ENCODE results near the gene CFAP46. TPM values are rescaled to one million over a fixed set of nuclear protein-coding genes. Genes with fewer than 3 reads are reported as not detected.
"Not testable (repeated sequence)": the region's sequence is repeated elsewhere in the genome, so short reads cannot be mapped to it uniquely, and the experiment has no call there.

Gene CFAP46
- total RNA-seq, 1 donor from 2014 or later, result not detected

- intact Hi-C loops (cut with micrococcal nuclease), result loop anchor here (10.0 kb wide), 1 partner anchor 179 kb away; no protein-coding TSS in a partner anchor
Observed at GRCh38 chr10:132945894-132946255, 3.5 kb upstream of the CFAP46 start.

- intact Hi-C loops (cut with micrococcal nuclease), result loop anchor here (10.0 kb wide), 1 partner anchor 179 kb away; no protein-coding TSS in a partner anchor
Observed at GRCh38 chr10:132945125-132945893, 2.9 kb upstream of the CFAP46 start.

GRCh38 chr10:132944510-132944909 is 2.1 kb upstream of the CFAP46 start:
- intact Hi-C loops (cut with micrococcal nuclease), result loop anchor here (10.0 kb wide), 1 partner anchor 180 kb away; no protein-coding TSS in a partner anchor

- intact Hi-C loops (cut with micrococcal nuclease), result loop anchor here (10.0 kb wide), 1 partner anchor 181 kb away; no protein-coding TSS in a partner anchor
Observed at GRCh38 chr10:132943791-132944404, 1.5 kb upstream of the CFAP46 start.

DNA sequence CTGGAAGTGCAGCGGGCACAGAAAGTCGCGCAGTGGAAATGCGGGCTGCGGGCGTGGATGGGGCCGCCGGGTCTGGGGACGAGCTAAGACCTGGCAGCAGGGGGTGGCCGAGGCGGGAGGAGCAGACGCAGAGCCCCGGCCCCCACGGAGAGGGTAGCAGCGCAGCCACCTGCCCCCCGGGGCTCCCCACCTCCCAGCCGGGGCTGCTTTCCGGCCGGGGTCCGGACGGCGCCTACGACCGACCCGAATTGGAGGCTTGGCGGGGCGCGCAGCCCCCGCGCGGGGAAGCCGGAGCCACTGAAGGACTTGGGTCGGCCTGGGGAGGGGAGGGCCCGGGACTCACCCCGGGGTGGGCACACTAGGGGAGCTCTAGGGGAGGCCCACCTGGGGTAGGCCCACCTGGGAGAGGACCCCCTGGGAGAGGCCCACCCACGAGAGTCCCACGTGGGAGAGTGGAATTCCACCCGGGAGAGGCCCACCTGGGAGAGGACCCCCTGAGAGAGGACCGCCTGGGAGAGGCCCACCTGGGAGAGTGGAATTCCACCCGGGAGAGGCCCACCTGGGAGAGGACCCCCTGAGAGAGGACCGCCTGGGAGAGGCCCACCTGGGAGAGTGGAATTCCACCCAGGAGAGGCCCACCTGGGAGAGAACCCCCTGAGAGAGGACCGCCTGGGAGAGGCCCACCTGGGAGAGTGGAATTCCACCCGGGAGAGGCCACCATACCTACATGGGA is 854 bp upstream of the CFAP46 start:
- intact Hi-C loops (cut with micrococcal nuclease), result loop anchor here (10.0 kb wide), 1 partner anchor 182 kb away; no protein-coding TSS in a partner anchor

GRCh38 chr10:132941640-132942051 is 724 bp downstream of the CFAP46 start:
- intact Hi-C loops (cut with micrococcal nuclease), result loop anchor here (2.0 to 10.0 kb wide), 2 partner anchors 21 to 183 kb away; no protein-coding TSS in a partner anchor

DNA sequence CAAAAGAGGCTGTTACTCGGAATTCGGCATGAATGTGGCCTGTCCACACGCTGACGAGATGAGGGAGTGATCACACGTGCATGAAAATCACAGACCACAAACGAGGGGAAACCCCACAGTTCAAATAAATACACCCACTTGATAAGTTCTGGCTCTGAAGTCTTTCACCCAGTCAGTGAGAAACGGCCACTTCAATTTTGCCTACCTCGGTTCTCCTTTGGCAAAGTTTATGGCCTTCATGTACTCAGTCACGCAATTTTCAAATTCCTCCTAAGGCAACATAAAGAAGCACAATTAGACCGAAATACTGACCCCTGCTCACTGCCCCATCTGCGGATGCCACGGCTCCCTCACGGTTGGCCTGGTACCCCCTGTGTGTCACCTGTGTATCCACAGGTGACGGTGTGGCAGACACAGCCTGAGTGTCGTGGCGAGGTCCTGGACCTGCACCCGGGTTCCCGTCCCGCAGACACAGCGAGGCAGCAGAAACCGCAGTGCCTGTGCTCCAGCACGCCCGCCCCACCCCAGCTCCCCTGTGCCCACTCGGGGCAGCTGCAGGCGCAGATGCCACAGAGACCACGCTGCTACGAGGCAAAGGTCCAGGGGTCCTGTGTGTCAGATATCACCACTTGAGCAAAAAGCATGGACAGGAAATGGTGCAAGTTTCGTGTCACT is 1.4 kb downstream of the CFAP46 start:
- intact Hi-C loops (cut with micrococcal nuclease), result loop anchor here (1.0 to 10.0 kb wide), 3 partner anchors 22 to 202 kb away; no protein-coding TSS in a partner anchor

- intact Hi-C loops (cut with micrococcal nuclease), result loop anchor here (1.0 to 10.0 kb wide), 3 partner anchors 23 to 203 kb away; no protein-coding TSS in a partner anchor
Observed at GRCh38 chr10:132939957-132940790, 2.2 kb downstream of the CFAP46 start.

- intact Hi-C loops (cut with micrococcal nuclease), result no loop called here
Observed at GRCh38 chr10:132939378-132939955, 2.9 kb downstream of the CFAP46 start.

DNA sequence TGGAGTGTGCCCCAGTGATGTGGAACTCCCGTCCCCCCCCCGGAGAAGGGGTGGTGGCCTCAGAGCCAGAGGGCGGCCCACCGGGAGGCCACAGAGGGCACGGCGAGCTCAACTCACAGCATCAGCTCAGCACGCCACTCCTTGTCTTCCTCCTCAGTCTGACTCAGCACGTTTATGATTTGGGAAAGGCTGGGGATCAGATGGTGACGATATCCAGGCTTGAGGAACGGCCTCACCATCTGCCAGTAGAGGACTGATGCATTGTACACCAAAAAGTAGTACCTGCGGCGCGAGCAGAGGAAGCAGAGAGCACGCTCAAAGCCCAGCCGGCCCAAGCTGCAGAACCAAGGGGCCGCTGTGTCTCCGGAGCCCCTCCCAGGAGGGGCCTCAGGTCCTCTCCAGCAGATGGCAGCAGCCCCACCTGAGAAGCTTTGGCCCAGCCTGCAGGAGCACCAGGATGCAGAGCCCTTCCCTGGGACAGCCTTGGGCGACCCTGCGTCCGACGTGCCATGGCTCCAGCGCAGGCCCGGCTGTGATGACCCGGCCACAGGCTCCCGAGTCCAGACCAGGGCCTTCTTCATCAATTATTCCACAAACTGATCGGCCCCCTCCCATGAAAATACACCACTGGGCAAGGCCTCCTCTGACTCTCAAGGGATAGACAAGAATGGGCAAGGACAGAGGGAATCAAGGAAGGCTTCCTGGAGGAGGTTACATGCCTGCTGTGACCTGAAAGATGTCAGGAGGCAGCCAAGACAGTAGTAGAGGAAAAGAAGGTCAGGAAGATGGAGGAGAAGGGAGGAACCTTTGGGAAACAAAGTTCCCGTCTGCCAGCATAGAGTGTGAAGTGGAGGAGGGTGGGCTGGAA is 3.7 kb downstream of the CFAP46 start:
- intact Hi-C loops (cut with micrococcal nuclease), result no loop called here

DNA sequence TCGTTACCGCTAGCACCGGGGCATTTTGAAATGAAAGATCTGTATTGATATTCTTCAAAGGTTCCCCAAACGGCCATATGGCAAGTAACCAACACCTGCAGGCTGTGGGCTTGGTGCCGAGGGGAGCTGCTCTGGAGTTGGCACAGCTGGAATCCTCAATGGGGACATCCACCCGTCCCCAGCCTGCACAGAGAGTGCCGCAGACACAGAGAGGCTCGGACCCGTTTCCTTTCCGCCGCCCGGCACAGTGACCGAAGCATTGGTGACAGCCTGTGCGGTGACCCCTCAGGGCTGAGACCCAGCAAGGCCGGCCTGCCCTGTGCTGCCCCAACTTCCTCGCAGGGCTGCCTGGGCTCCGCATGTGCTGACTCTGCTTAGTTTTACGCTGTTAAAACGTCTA is 4.5 kb downstream of the CFAP46 start:
- intact Hi-C loops (cut with micrococcal nuclease), result no loop called here

- intact Hi-C loops (cut with micrococcal nuclease), result no loop called here
Observed at GRCh38 chr10:132934953-132935352, 7.4 kb downstream of the CFAP46 start.

GRCh38 chr10:132933308-132934042 is 8.9 kb downstream of the CFAP46 start:
- intact Hi-C loops (cut with micrococcal nuclease), result no loop called here

DNA sequence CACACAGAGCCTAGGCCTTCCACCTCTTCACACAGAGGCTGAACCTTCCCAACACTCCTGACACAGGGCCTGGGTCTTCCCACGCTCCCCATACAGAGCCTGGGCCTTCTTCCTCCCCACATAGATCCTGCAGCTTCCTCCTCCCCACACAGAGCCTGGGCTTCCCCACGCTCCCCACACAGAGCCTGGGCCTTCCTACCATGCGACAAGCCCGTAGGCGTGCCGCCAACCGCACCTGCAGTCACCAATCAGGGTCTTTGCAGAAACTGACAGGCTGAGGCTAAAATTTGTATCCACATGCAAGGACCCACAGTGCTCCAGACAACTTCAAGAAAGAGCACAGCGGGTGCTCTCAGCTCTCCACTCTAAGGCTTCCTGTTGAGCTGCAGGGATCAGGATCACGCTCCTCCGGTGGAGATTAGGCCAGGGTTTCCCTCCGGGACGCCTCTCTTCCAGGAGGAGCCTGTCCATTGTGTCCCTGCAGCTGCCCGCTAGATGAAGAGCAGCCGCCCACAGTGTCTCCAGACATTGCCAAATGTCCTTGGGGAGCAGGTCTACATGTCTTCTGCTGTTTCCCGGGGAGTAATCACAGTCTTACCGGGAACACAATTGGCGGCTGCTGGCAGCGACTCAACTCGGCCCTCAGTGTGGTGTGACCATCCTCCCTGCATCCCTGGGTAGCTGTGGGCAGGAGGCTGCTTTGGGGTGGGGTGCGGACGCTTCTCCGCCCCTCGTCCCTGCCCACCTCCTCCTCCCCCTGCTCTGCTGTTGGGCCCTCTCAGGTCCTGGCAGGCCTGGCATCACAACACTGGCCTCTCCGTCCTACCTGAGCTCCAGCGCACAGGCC is 9.7 kb downstream of the CFAP46 start:
- intact Hi-C loops (cut with micrococcal nuclease), result no loop called here

GRCh38 chr10:132931258-132932250 is 10.8 kb downstream of the CFAP46 start:
- intact Hi-C loops (cut with micrococcal nuclease), result not testable (repeated sequence)

DNA sequence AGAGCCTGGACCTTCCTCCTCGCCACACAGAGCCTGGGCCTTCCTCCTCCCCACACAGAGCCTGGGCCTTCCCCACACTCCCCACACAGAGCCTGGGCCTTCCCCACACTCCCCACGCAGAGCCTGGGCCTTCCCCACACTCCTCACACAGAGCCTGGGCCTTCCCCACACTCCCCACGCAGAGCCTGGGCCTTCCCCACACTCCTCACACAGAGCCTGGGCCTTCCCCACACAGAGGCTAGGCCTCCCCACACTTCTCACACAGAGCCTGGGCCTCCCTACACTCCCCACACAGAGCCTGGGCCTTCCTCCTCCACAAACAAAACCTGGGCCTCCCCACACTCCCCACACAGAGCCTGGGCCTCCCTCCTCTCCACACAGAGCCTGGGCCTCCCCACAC is 11.7 kb downstream of the CFAP46 start:
- intact Hi-C loops (cut with micrococcal nuclease), result not testable (repeated sequence)

Measured in T-helper 1 cell treated with Interleukin-12 subunit alpha and Interleukin-12 subunit beta and Interleukin-4 antibody, amounts not matched to agents 30 ng/mL and 1 ng/mL, for 36 hours (primary cell).